Lower lobe of right lung (tissue), 2 donors: ENCODE results near the gene RGS7. TPM values are rescaled to one million over a fixed set of nuclear protein-coding genes. Genes with fewer than 3 reads are reported as not detected.

Experiments
- ATAC-seq, 2 donors: fragments of 200-7000 bp; cut with Tn5 transposase; one replicate each; pipeline ENCODE4 v1.9.1; 2020 to 2022; ENCODE audit warnings: mild to moderate bottlenecking in 2 of 2, moderate library complexity in 2 of 2
- DNase-seq: peaks from one replicate; pipeline ENCODE4 v3.0.0-alpha.2; 2020
- H3K27ac ChIP-seq: fragments of 200-600 bp; one replicate; pipeline ENCODE4 v1.8.0; 2022
- H3K27me3 ChIP-seq: fragments of 200-600 bp; one replicate; pipeline ENCODE4 v1.8.0; 2022; ENCODE audit warnings: low read depth
- H3K36me3 ChIP-seq: fragments of 200-600 bp; one replicate; pipeline ENCODE4 v1.8.0; 2022; ENCODE audit warnings: mild to moderate bottlenecking
- H3K4me1 ChIP-seq: fragments of 200-600 bp; one replicate; pipeline ENCODE4 v1.8.0; 2022
- H3K4me3 ChIP-seq: fragments of 200-600 bp; one replicate; pipeline ENCODE4 v1.8.0; 2022; ENCODE audit warnings: mild to moderate bottlenecking
- H3K9me3 ChIP-seq: fragments of 200-600 bp; one replicate; pipeline ENCODE4 v1.8.0; 2022
- intact Hi-C: fragments of 100-400 bp; cut with DNase I; formaldehyde crosslinking; loops from one replicate; pipeline ENCODE4 v1.11.0; 2022
- total RNA-seq: library from RNA; stranded (reverse); fragmentation: NEBNext Ultra II Directional; extraction: Animal tissue kit (Norgen Biotek cat#: 25700); gene quantifications from one replicate; pipeline ENCODE4 v1.2.1, GENCODE V29; 2021
- TF ChIP-seq, protein P1 (sequence below): fragments of 200-600 bp; IDR thresholded peaks from one replicate; pipeline ENCODE4 v1.8.0; 2022; ENCODE audit warnings: antibody characterized with exemption, mild to moderate bottlenecking
- donor health status: DM: no; HTN: yes; CAD: no; lungs with severe emphysema.

The RGS7 gene
- total RNA-seq, 1 donor from 2014 or later, result 0.21 TPM

DNA sequence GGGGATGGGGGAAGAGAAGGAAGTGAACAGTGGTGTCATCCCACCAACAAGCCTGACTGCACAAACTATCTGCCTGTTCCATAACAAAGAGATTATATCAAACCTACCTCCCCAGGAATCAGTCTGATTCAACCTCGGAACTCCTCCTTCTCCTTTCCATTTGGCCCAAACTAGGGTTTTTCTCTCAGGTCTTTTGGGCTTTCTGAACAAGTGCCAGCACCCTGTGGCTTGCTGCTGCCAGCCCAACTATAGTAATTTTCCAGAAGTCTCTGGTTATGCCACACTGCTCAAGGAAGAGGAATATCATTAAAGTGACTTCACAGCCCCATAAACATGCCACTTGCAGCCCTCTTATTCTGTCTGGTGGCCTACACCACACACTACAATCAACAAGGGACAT is 70.5 kb downstream of the RGS7 start:
- intact Hi-C loops, result no loop called here
- Histone ChIP-seq H3K4me1 (no peaks in the 10 kb centered on the region), H3K27ac (no peak overlapping the region), H3K27me3 (no peaks in the 10 kb centered on the region), H3K9me3 (peaks cover 17% of the 10 kb centered on the region), H3K36me3 (no peaks in the 10 kb centered on the region), H3K4me3 (no peak overlapping the region)
- no peak for DNase-seq
- TF ChIP-seq, protein P1, sequence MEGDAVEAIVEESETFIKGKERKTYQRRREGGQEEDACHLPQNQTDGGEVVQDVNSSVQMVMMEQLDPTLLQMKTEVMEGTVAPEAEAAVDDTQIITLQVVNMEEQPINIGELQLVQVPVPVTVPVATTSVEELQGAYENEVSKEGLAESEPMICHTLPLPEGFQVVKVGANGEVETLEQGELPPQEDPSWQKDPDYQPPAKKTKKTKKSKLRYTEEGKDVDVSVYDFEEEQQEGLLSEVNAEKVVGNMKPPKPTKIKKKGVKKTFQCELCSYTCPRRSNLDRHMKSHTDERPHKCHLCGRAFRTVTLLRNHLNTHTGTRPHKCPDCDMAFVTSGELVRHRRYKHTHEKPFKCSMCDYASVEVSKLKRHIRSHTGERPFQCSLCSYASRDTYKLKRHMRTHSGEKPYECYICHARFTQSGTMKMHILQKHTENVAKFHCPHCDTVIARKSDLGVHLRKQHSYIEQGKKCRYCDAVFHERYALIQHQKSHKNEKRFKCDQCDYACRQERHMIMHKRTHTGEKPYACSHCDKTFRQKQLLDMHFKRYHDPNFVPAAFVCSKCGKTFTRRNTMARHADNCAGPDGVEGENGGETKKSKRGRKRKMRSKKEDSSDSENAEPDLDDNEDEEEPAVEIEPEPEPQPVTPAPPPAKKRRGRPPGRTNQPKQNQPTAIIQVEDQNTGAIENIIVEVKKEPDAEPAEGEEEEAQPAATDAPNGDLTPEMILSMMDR, result no peak
- no peak for ATAC-seq

DNA sequence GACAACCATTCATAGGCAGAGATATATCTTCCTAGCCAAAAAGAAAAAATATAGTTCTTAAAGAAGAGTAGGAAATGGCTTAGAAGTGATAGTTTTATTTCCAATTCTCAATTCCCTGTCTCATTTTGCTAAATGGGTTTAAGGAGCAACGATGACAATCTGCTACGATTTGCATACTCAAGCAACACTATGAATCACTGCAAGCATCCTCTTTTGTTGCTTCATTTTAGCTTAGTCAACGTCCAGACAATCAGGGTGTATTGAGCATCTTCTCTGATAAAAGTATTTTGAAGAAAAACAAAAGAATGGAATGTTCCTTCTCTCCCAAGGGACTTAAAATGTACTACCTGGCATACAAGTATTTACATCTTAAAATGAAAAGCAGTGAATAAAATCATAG is 80.6 kb downstream of the RGS7 start:
- H3K27me3 ChIP-seq, result no peaks in the 10 kb centered on the region
- H3K4me3 ChIP-seq, result no peak overlapping the region
- H3K9me3 ChIP-seq, result peaks cover 9% of the 10 kb centered on the region
- TF ChIP-seq, protein P1, result no peak
- ATAC-seq, result no peak
- no peaks in the 10 kb centered on the region for H3K4me1 ChIP-seq
- no peak overlapping the region for H3K27ac ChIP-seq
- DNase-seq, result no peak
- intact Hi-C loops, result no loop called here
- no peaks in the 10 kb centered on the region for H3K36me3 ChIP-seq

DNA sequence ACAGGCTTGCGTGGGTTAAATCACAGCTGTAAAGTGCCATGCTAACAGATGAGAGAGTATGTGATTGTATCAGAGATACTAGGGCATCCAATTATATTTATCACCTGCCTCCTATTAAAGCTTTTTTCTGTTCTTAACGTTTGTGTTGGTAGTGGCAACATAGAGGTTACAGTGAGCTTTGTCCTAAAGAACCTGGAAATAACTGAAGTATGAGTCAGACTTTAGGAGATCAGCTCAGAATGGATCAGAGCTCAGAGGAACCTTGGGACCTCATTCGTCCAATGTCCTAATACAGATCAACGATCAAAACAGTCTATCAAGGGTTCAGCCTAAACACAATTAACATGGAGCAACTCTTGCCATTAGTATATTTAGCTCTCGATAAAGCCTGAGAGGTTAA is 81.0 kb downstream of the RGS7 start:
- TF ChIP-seq, protein P1, result no peak
- ATAC-seq (no peak), DNase-seq (no peak)
- Histone ChIP-seq H3K9me3 (peaks cover 9% of the 10 kb centered on the region), H3K36me3 (no peaks in the 10 kb centered on the region), H3K27ac (no peak overlapping the region), H3K4me3 (no peak overlapping the region), H3K4me1 (no peaks in the 10 kb centered on the region), H3K27me3 (no peaks in the 10 kb centered on the region)
- intact Hi-C loops, result no loop called here

DNA sequence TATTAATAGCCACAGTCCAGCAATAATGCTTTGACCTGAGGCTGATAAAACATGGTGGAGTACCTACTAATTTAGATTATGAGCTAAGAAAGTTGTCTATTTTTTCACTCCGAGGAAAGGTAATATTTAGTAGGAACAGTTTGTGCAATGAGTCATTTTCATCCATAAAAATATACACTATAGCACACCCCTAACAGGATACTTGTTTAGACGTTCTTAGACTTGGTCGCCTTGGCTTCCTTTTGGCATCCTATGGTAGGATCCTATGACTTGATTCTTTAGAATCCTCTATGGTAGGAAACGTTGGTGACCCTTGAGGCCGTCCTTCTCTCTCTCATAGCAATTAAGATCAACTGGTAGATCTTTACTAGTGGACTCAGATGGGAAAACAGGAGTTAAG is 81.8 kb downstream of the RGS7 start:
- no peaks in the 10 kb centered on the region for H3K4me1 ChIP-seq
- H3K9me3 ChIP-seq, result peaks cover 9% of the 10 kb centered on the region
- H3K27me3 ChIP-seq, result no peaks in the 10 kb centered on the region
- TF ChIP-seq, protein P1, result no peak
- H3K27ac ChIP-seq, result no peak overlapping the region
- ATAC-seq (no peak), DNase-seq (no peak)
- intact Hi-C loops, result no loop called here
- no peaks in the 10 kb centered on the region for H3K36me3 ChIP-seq
- H3K4me3 ChIP-seq, result no peak overlapping the region

DNA sequence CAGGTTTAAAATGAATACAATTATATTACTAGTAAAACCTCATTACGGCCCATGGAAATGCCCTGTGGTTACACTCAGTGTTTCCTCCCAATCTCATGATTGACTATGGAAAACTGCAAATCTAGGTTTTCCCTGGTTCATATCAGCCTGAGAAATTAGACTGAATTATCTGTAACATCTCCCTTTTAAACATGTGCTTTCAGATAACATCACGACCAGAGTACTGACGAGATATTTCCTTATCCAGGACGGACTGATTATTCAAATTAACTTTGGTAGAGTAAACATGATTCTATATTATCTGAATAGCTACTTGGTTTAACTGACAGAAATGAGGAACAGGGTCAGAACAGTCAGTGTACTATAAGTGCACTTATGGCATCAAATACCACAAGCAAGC is 82.3 kb downstream of the RGS7 start:
- peaks cover 9% of the 10 kb centered on the region for H3K9me3 ChIP-seq
- ATAC-seq (no peak), DNase-seq (no peak)
- no peak overlapping the region for H3K4me3 ChIP-seq
- no peaks in the 10 kb centered on the region for H3K4me1 ChIP-seq
- TF ChIP-seq, protein P1, result no peak
- H3K27ac ChIP-seq, result no peak overlapping the region
- no peaks in the 10 kb centered on the region for H3K36me3 ChIP-seq
- intact Hi-C loops, result no loop called here
- H3K27me3 ChIP-seq, result no peaks in the 10 kb centered on the region

DNA sequence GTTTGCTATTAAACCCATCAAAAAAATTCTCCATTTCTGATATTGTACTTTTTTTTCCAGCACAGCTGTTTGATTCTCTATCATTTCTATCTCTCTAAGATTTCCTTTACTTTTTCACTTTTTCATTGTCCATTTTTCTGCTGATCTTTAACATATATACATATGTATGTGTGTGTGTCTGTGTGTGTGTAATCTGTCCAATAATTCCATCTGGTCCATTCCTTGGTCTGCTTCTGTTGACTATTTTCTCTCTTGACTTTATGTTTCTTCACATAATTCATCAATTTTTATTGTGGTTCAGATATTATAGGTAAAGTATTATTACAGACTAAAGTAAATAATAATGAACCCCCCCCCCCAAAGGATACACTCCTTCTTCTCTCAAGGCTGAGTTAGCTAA is 84.2 kb downstream of the RGS7 start:
- TF ChIP-seq, protein P1, result no peak
- no peaks in the 10 kb centered on the region for H3K4me1 ChIP-seq
- H3K27me3 ChIP-seq, result no peaks in the 10 kb centered on the region
- DNase-seq (no peak), ATAC-seq (no peak)
- no peak overlapping the region for H3K27ac ChIP-seq
- no peaks in the 10 kb centered on the region for H3K36me3 ChIP-seq
- peaks cover 9% of the 10 kb centered on the region for H3K9me3 ChIP-seq
- H3K4me3 ChIP-seq, result no peak overlapping the region
- intact Hi-C loops, result no loop called here
